Measurements from ENCODE around the gene PCYT1A.

Gene PCYT1A

GRCh38 chr3:196217307-196218154 is 70.0 kb downstream of the PCYT1A start:
- H3K27ac ChIP-seq, result no peak overlapping the region
- no peak for TF ChIP-seq CTCF (IDR thresholded peaks at IDR 0.05)
- no peaks in the 10 kb centered on the region for H3K79me2 ChIP-seq
- H3K36me3 ChIP-seq (ENCODE audit: control insufficient read depth, insufficient read depth, low read length), result no peaks in the 10 kb centered on the region
- H3K4me2 ChIP-seq (ENCODE audit: low read length), result no peak overlapping the region
- H3K27me3 ChIP-seq (ENCODE audit: control insufficient read depth, insufficient read depth, low read length), result no peaks in the 10 kb centered on the region
- no peak overlapping the region for H3K9ac ChIP-seq
- H2AFZ ChIP-seq, result no peak overlapping the region
- H3K4me3 ChIP-seq (ENCODE audit: low read depth, low read length), result peak overlapping the region; percentile 27
- no peaks in the 10 kb centered on the region for H3K9me3 ChIP-seq (ENCODE audit: control insufficient read depth, low read length)
- peaks cover 11% of the 10 kb centered on the region for H3K4me1 ChIP-seq

GRCh38 chr3:196216681-196217211 is 70.8 kb downstream of the PCYT1A start:
- H3K4me1 ChIP-seq, result peaks cover 11% of the 10 kb centered on the region
- H3K4me2 ChIP-seq (ENCODE audit: low read length), result peak overlapping the region; percentile 66
- TF ChIP-seq CTCF (IDR thresholded peaks at IDR 0.05), result no peak
- no peaks in the 10 kb centered on the region for H3K79me2 ChIP-seq
- no peaks in the 10 kb centered on the region for H3K27me3 ChIP-seq (ENCODE audit: control insufficient read depth, insufficient read depth, low read length)
- H3K27ac ChIP-seq, result peak overlapping the region; percentile 24
- no peaks in the 10 kb centered on the region for H3K9me3 ChIP-seq (ENCODE audit: control insufficient read depth, low read length)
- no peaks in the 10 kb centered on the region for H3K36me3 ChIP-seq (ENCODE audit: control insufficient read depth, insufficient read depth, low read length)
- H3K9ac ChIP-seq, result no peak overlapping the region
- H2AFZ ChIP-seq, result peak overlapping the region; percentile 87
- H3K4me3 ChIP-seq (ENCODE audit: low read depth, low read length), result peak overlapping the region; percentile 27

- Histone ChIP-seq H3K36me3 (ENCODE audit: control insufficient read depth, insufficient read depth, low read length) (no peaks in the 10 kb centered on the region), H3K4me2 (ENCODE audit: low read length) (peak within 1 kb of the TSS; percentile 66), H3K79me2 (no peaks in the 10 kb centered on the region), H3K9ac (no peak within 1 kb of the TSS), H3K4me1 (peaks cover 11% of the 10 kb centered on the region), H3K27ac (peak within 1 kb of the TSS; percentile 47), H3K4me3 (ENCODE audit: low read depth, low read length) (peak within 1 kb of the TSS; percentile 27), H2AFZ (peak within 1 kb of the TSS; percentile 87), H3K9me3 (ENCODE audit: control insufficient read depth, low read length) (no peaks in the 10 kb centered on the region), H3K27me3 (ENCODE audit: control insufficient read depth, insufficient read depth, low read length) (no peaks in the 10 kb centered on the region)
- no peak for TF ChIP-seq CTCF (IDR thresholded peaks at IDR 0.05)
Observed at GRCh38 chr3:196216089-196216564, 71.4 kb downstream of the PCYT1A start, which contains the start of gene SLC51A. TSS of gene SLC51A (plus strand) at chr3:196216534. CDS start at chr3:196216713, 179 bp downstream.

- no peak for TF ChIP-seq CTCF (IDR thresholded peaks at IDR 0.05)
- Histone ChIP-seq H3K79me2 (no peaks in the 10 kb centered on the region), H3K4me3 (ENCODE audit: low read depth, low read length) (no peak overlapping the region), H3K4me2 (ENCODE audit: low read length) (no peak overlapping the region), H3K27me3 (ENCODE audit: control insufficient read depth, insufficient read depth, low read length) (no peaks in the 10 kb centered on the region), H3K4me1 (peaks cover 11% of the 10 kb centered on the region), H2AFZ (peak overlapping the region; percentile 87), H3K27ac (peak overlapping the region; percentile 47), H3K9me3 (ENCODE audit: control insufficient read depth, low read length) (no peaks in the 10 kb centered on the region), H3K36me3 (ENCODE audit: control insufficient read depth, insufficient read depth, low read length) (no peaks in the 10 kb centered on the region), H3K9ac (no peak overlapping the region)
Observed at GRCh38 chr3:196215493-196216020, 72.0 kb downstream of the PCYT1A start.

Measured in parathyroid adenoma (tissue), 2 donors.